GM12891 (cell line): ENCODE data around the gene TMEM174.

Experiments used
- POLR2A ChIP-seq: IDR thresholded peaks from 2 replicates; pipeline ENCODE4 v1.6.1; 2011; ENCODE audit warnings: low read depth, low read length, control low read depth
- POLR2AphosphoS5 ChIP-seq: IDR thresholded peaks from 2 replicates; pipeline ENCODE4 v1.6.1; 2011; ENCODE audit warnings: low read depth, low read length, control low read depth
- SPI1 ChIP-seq: IDR thresholded peaks from 2 replicates; pipeline ENCODE4 v1.6.1; 2011; ENCODE audit warnings: low read depth, low read length, control low read depth

DNA sequence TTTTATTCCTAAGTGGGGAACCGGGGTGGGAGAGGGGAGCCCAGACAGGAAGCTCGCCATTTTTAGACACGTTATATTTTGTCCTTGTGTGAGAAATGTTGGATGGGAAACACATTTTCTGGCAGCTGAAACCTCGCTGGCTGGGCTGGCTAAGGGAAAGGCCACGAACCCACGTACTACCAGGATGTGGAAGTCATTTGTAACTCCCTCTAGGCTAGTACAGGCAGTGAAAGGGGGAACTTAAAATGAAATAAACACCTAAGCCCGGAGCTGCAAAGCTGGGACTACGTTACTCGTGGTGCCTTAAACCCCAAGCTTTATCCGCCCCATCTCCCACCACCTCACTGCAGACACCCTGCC is 42.5 kb downstream of the TMEM174 start:
- TF ChIP-seq SPI1: no peak
- TF ChIP-seq POLR2AphosphoS5: no peak
- TF ChIP-seq POLR2A: no peak
